Thoracic aorta (tissue), 2 donors: ENCODE measurements around the gene RHNO1. TPM values are rescaled to one million over a fixed set of nuclear protein-coding genes. Genes with fewer than 3 reads are reported as not detected.
A peak's percentile ranks its signal among the peaks of the same experiment; 100 is the strongest.

Experiments
- ATAC-seq: fragments of 150-250 bp; one replicate; pipeline ENCODE4 v1.8.0; 2017; ENCODE audit warnings: low read depth; ENCODE audit not compliant: insufficient number of reproducible peaks, low FRiP score
- DNase-seq: peaks from one replicate; pipeline ENCODE4 v3.0.0-alpha.2; 2020; ENCODE audit warnings: low spot score
- H3K27ac ChIP-seq, 2 donors: fragments of 200-600 bp; sonication (generic); 1 replicate in 1 of 2; 2 replicates in 1 of 2; pipeline ENCODE4 v1.5.1; 2016; ENCODE audit warnings: mild to moderate bottlenecking in 2 of 2, moderate library complexity in 2 of 2
- H3K27me3 ChIP-seq: fragments of 200-600 bp; sonication (generic); replicated peaks from 2 replicates; pipeline ENCODE4 v1.6.0; 2016; ENCODE audit warnings: mild to moderate bottlenecking; ENCODE audit not compliant: insufficient read depth
- H3K36me3 ChIP-seq: fragments of 200-600 bp; sonication (generic); one replicate; pipeline ENCODE4 v1.5.1; 2016
- H3K4me1 ChIP-seq, 2 donors: fragments of 200-600 bp; sonication (generic); 1 replicate in 1 of 2; 2 replicates in 1 of 2; pipeline versions ENCODE4 v1.5.1 to v1.6.0; 2016; ENCODE audit warnings: low read depth in 2 of 2, mild to moderate bottlenecking in 1 of 2; ENCODE audit not compliant: control insufficient read depth in 1 of 2
- H3K4me3 ChIP-seq: fragments of 200-600 bp; sonication (generic); 2 replicates; pipeline ENCODE4 v1.5.1; 2016; ENCODE audit warnings: mild to moderate bottlenecking
- H3K9me3 ChIP-seq: fragments of 200-600 bp; sonication (generic); 2 replicates; pipeline ENCODE4 v1.5.1; 2016
- CTCF ChIP-seq: fragments of 200-600 bp; sonication (generic); IDR thresholded peaks from one replicate; pipeline ENCODE4 v1.5.1; 2019; ENCODE audit warnings: antibody characterized with exemption
- total RNA-seq, 2 donors: library from RNA; depleted of rRNA; stranded (reverse); fragments of >200 nt; gene quantifications; one replicate each; pipeline versions ENCODE4 v1.1.0 to v1.2.3, GENCODE V29; 2016

The RHNO1 gene
- total RNA-seq, 2 donors from 2014 or later, result 9.6 to 10.8 TPM

GRCh38 chr12:2890001-2890387, 13.0 kb downstream of the RHNO1 start:
- peaks cover 22 to 25% of the 10 kb centered on the region in 2 donors for H3K4me1 ChIP-seq
- no peak for DNase-seq
- H3K27me3 ChIP-seq, result no peaks in the 10 kb centered on the region
- peak overlapping the region; percentile 94 for H3K4me3 ChIP-seq
- no peaks in the 10 kb centered on the region for H3K9me3 ChIP-seq
- ATAC-seq, result no peak
- peak overlapping the region; percentile 72 to 94 for H3K27ac ChIP-seq
- peaks cover 6% of the 10 kb centered on the region for H3K36me3 ChIP-seq
- TF ChIP-seq CTCF, result no peak

- peak; percentile 95 for ATAC-seq
- peak; percentile 96 for DNase-seq
- peak within 1 kb of the TSS; percentile 92 to 94 for H3K27ac ChIP-seq
- peak within 1 kb of the TSS; percentile 94 for H3K4me3 ChIP-seq
- H3K9me3 ChIP-seq, result no peaks in the 10 kb centered on the region
- H3K4me1 ChIP-seq, result peaks cover 23 to 31% of the 10 kb centered on the region in 2 donors
- peaks cover 6% of the 10 kb centered on the region for H3K36me3 ChIP-seq
- TF ChIP-seq CTCF, result peak; percentile 6
- no peaks in the 10 kb centered on the region for H3K27me3 ChIP-seq
Observed at GRCh38 chr12:2890388-2891239, 13.6 kb downstream of the RHNO1 start, which contains the start of gene TULP3. Gene TULP3, plus strand, starts transcription at chr12:2890891. Its CDS starts 57 bp downstream, at chr12:2890948.

- Histone ChIP-seq H3K27ac (peak overlapping the region; percentile 92 to 94), H3K27me3 (no peaks in the 10 kb centered on the region), H3K4me3 (peak overlapping the region; percentile 94), H3K36me3 (peaks cover 6% of the 10 kb centered on the region), H3K9me3 (no peaks in the 10 kb centered on the region), H3K4me1 (peaks cover 23 to 39% of the 10 kb centered on the region in 2 donors)
- ATAC-seq (peak; percentile 12), DNase-seq (peak; percentile 15)
- no peak for TF ChIP-seq CTCF
Observed at GRCh38 chr12:2891240-2892053, 14.4 kb downstream of the RHNO1 start.

GRCh38 chr12:2892246-2892645, 15.2 kb downstream of the RHNO1 start:
- H3K27ac ChIP-seq, result no peak overlapping the region
- ATAC-seq (no peak), DNase-seq (no peak)
- H3K9me3 ChIP-seq, result no peaks in the 10 kb centered on the region
- peaks cover 6% of the 10 kb centered on the region for H3K36me3 ChIP-seq
- no peak for TF ChIP-seq CTCF
- H3K4me3 ChIP-seq, result peak overlapping the region; percentile 94
- no peaks in the 10 kb centered on the region for H3K27me3 ChIP-seq
- peaks cover 23 to 39% of the 10 kb centered on the region in 2 donors for H3K4me1 ChIP-seq

GRCh38 chr12:2893007-2893406, 16.0 kb downstream of the RHNO1 start:
- Histone ChIP-seq H3K36me3 (peaks cover 2% of the 10 kb centered on the region), H3K27ac (no peak overlapping the region), H3K4me3 (peak overlapping the region; percentile 94), H3K27me3 (no peaks in the 10 kb centered on the region), H3K9me3 (no peaks in the 10 kb centered on the region), H3K4me1 (peaks cover 23 to 39% of the 10 kb centered on the region in 2 donors)
- no peak for DNase-seq
- ATAC-seq, result peak; percentile 32
- no peak for TF ChIP-seq CTCF
